NCI-H82 (cell line): ENCODE results near the gene CD160.
"Not testable (repeated sequence)": the region's sequence is repeated elsewhere in the genome, so short reads cannot be mapped to it uniquely, and the experiment has no call there.

Source experiments
- DNase-seq: peaks from one replicate; lab custom pipeline; 2025; lab: John Stamatoyannopoulos, UW

CD160 gene

GRCh38 chr1:145719230-145720079 lies at the start of gene CD160:
Gene CD160, plus strand, starts transcription at chr1:145719499. Its CDS starts 8,829 bp downstream, at chr1:145728328.
- no peak for DNase-seq

- not testable (repeated sequence) for DNase-seq
Measured at GRCh38 chr1:145670995-145671745, 48.1 kb upstream of the CD160 start.

- DNase-seq = not testable (repeated sequence)
Measured at GRCh38 chr1:145673217-145673616, 46.1 kb upstream of the CD160 start.

- not testable (repeated sequence) for DNase-seq
Measured at GRCh38 chr1:145684858-145685257, 34.4 kb upstream of the CD160 start.

GRCh38 chr1:145686078-145686477 lies 33.2 kb upstream of the CD160 start:
- not testable (repeated sequence) for DNase-seq

GRCh38 chr1:145688328-145688727 lies 31.0 kb upstream of the CD160 start:
- no peak for DNase-seq

GRCh38 chr1:145688924-145689323 lies 30.4 kb upstream of the CD160 start:
- no peak for DNase-seq

- no peak for DNase-seq
Measured at GRCh38 chr1:145689922-145690321, 29.4 kb upstream of the CD160 start.

- no peak for DNase-seq
Measured at GRCh38 chr1:145690587-145691558, 28.4 kb upstream of the CD160 start.

GRCh38 chr1:145692785-145693443 lies 26.4 kb upstream of the CD160 start:
- no peak for DNase-seq

- peak; percentile 63 for DNase-seq
Measured at GRCh38 chr1:145695821-145696629, 23.3 kb upstream of the CD160 start.

- no peak for DNase-seq
Measured at GRCh38 chr1:145696630-145696960, 22.7 kb upstream of the CD160 start.

- no peak for DNase-seq
Measured at GRCh38 chr1:145701306-145701862, 17.9 kb upstream of the CD160 start.

- no peak for DNase-seq
Measured at GRCh38 chr1:145702052-145702451, 17.2 kb upstream of the CD160 start.

GRCh38 chr1:145702826-145703225 lies 16.5 kb upstream of the CD160 start:
- DNase-seq = no peak

GRCh38 chr1:145705622-145706021 lies 13.7 kb upstream of the CD160 start:
- no peak for DNase-seq

GRCh38 chr1:145706086-145706664 lies 13.1 kb upstream of the CD160 start:
- DNase-seq = no peak

GRCh38 chr1:145707183-145707867 lies 12.0 kb upstream of the CD160 start, which contains the start of gene PDZK1:
Gene PDZK1, minus strand, starts transcription at chr1:145707368. Its CDS starts 19,347 bp downstream, at chr1:145688021.
- DNase-seq = no peak

GRCh38 chr1:145708063-145708462 lies 11.2 kb upstream of the CD160 start:
- DNase-seq = peak; percentile 56
